Activated gamma-delta T cell treated with Interleukin-2 at 50 U/mL for 16 hours (primary cell): ENCODE measurements around the gene ATXN1.

Source experiments
- DNase-seq: peaks from one replicate; pipeline ENCODE4 v3.0.0-alpha.2; 2020

ATXN1 gene

DNA sequence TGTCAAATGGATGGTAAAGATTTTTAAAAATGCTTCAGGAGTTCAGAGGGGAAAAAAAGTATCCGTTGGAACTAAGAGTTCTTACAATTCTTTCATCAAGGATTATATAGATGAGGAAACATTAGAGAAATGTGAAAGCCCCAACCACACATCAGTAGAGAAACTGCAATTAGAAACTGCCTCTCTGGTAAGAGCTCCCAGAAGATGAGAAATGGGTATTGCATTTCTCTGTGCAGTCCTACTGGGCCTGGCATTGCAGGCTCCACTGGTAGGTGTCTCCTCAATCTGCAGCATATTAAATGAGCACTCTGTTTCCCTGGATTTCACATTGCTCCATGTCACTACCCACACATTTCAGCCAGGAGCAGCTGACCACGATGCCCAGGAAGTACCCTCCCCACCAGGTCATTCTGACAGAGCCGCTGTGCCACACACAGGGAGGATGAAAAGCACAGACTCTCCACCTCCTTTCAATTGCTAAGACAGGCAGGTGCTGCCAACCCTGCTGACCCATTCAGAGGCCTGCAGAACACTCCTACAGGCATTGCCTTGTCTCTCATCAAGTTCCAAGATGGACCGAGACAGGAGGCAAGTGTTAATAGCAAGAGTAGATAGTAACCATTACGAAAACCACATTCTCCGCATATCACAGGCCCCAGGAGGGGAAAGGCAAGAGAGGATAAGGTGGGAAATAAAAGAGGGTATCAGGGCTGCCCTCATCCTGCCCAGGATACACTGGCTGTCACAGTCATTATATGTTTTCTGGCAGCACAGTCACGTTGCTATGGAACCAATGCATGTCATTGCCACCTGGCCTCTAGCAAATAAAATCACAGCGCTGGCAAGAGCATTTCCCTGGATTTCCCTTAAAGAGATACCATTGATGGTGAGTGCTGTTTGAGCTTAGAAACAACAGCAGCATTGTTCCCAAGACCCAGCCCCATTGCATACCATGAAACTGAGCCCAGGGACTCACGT is 241.7 kb downstream of the ATXN1 start:
- no peak for DNase-seq

DNA sequence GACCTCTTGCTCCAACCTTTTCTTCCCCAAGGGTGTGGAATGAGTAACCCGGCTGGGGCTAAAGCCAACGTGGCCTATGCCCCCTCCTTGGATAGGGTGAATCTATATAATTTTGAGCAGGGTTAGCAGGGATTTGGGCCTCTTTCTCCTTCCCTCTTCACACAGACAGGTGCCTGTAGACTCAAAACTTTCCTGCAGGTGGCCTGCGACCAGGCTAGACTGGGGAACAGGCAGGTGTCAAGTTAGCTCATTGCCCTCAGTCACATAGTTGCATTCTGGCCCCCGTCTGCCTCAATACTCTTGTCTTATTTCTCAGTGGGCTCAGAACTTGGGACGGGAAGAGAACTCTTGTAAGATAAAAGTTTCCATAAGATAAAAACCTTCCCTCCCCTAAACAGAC is 243.0 kb downstream of the ATXN1 start:
- DNase-seq = no peak

DNA sequence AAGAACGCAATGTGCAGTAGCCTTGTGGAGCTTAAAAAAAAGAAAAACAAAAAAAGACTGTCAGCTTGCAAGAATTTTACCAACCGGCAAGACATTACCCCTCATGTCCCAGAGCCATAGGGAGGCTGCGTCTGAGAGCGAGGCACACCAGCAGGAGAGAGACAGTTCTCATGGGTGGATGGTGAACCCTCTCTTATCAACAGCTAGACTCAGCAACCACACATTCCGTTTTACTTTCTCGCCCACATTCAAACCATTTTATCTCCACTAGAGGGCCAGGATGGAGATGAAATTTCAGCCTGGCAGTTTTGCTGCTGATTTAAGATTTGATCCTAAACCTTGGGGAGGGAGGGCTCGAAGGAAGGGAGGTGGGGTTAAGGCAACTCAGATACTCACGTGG is 247.0 kb downstream of the ATXN1 start:
- no peak for DNase-seq

DNA sequence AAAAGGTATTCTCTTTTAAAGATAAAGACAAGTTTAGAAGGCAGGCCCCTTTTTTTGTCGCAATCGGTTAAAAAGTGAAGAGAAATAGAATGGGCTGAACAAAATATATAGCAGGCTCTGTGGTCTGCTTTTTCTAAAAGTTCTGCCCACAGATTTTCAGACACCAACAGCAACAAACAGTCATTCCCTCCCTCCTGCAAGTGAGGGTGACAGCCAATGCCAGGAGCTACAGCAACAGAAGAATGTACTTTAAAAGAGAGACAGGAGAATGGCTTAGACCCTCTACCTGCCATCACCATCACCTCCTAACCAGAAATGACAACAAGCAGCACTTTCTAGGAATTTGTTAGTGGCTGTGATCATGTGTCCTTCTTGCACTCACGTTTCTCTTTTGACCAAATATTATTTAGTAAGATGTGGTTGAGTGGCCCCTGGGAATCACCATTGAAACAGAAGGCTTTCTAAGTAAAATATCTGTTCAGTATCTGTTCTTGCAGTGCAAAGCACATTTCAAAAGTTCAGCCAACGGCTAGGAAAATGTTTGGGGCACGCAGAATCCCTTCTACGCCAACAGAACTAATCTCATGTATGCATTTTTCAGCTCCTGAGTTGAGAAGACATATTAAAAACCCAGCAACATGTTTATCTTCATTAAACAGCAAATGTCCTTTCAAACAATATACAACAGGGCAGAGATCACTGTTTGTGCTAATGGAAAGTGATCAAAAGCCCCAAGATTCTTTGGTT is 248.5 kb downstream of the ATXN1 start:
- DNase-seq = no peak

DNA sequence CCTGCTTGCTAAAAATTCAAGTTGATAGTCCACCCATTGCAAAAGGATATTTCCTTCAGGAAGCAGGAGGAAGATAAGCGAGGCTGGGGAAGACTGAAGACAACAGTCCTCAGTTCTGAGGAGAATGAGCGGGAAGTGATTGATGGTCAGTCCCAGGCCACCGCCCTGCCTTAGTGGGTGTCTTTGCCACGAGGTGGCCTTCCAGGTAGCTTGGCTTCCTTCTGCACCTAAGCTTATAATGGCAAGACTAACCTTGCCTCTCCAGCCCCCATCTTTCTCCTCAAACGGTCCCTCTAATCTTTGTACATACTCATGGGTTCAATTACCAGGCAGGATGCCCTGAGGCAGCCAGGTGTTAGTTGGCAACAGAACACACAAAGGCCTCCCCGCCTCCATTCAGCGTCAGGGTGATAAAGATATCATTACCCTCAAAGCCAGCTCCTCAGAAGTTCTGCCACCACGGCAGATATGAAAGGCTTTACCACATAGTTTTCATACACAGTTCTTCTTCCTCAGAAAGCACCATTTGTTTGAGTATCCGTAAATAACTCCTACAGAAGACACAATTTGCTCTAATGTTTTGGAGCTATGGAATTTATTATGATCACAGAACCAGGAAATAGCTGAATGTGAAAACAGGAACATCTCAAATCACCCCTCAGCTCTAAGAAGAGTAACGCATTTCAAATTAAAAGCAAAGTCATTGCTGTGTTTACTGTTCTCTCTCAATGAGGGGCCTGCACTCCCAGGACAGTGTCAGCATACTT is 249.4 kb downstream of the ATXN1 start:
- peak; percentile 26 for DNase-seq

DNA sequence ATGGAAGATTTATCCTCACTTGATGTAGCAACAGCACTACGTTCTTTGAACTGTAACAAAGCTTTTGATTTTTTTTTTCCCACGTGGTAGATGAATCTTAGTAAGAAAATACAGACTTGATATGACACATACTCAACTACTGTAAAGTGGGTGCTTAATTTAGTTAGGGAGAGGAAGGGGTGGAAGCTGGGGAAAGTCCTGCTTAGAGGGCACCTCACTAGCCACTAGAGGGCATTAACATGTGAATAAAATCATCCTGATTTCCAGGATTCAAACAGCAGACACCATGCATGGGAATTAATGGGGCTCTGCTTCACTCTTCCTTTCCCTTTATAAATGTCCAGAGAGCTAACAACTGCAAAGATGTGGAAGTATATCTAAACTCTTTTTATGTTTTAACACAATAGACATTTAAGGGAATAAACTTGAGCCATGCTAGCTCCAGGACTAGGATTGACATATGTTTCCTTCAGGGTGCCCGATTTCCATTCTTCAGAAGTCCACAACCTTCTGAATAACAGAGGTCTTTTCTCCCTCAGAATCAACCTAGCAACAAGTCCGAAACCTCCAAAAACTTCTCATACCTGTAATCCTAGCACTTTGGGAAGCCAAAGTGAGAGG is 250.1 kb downstream of the ATXN1 start:
- DNase-seq = no peak

DNA sequence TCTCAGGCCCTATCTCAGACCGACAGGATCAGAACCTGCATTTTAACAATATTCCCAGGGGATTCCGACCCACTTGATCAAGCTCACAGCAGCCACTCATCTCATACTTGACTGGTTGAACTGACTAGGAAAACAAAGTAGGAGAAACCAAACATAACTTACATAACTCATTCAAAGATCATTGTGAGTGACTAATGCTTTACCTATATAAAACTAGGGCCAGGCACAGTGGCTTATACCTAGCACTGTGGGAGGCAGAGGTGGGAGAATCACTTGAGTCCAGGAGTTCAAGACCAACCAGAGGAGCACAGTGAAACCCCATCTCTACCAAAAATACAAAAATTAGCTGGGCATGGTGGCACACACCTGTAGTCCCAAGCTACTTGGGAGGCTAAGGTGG is 251.0 kb downstream of the ATXN1 start:
- DNase-seq = no peak

DNA sequence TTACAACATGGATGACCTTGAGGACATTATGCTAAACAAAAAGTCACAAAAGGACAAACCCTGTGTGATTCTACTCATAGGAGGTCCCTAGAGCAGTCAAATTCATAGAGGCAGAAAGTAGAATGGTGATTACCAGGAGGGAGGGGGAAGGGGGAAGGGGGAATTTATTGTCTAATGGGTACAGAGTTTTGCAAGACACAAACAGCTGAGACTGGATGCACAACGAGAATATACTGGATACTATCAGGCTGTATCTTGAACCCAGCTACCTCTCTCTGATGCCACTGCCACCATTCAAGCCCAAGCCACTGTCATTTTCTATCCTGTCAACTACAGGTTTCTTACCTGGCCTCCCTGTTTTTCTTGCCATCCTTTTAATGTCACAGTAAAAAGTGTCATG is 252.3 kb downstream of the ATXN1 start:
- no peak for DNase-seq

DNA sequence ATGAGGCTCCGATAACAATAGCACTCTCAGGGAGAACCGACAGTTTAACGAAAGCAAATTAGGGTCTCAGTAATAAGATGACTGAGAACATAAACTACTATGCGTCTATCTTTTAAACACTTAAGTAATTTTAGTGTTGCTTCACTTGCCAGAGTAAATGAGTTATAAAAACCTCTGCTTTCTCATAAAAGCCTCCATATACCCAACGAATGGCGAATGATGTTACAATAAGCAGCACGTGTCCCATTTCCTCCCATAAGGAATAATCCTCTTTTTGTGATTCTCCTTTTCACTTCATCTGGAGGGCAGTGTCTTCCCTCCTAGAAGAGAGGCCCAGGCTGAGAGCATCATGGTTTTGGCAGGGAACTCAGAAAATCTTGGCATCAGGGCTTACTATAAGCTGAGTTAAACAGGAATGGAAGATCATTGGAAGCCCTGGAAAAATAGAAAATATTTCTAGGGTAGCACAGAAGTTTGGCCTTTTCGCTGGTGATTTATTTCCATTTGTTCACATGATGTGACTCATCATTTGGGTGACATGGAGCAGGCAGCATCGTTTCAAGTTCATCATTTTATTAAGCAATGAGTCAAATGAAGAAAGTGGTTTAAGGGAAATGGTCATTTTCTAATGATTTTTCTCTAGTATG is 255.4 kb downstream of the ATXN1 start:
- DNase-seq = no peak

DNA sequence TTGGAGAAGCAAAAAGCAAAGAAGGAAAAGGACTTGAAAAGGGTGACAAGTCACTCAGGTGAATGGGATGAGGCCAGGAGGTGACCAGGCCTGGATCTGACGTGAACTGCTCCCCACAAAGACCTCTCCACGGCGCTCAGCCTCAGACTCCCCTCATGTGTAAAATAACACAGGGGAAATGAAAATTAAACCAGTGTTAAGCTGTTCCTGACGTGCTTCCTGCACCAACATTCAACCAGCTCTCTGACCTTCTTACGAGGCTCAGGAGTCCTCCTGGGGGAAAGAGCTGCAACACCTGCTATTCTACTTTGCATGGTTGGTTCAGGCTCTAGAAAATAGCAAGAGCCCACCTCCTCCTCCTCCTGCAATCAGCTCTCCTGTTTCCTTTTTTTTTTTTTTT is 256.7 kb downstream of the ATXN1 start:
- no peak for DNase-seq

DNA sequence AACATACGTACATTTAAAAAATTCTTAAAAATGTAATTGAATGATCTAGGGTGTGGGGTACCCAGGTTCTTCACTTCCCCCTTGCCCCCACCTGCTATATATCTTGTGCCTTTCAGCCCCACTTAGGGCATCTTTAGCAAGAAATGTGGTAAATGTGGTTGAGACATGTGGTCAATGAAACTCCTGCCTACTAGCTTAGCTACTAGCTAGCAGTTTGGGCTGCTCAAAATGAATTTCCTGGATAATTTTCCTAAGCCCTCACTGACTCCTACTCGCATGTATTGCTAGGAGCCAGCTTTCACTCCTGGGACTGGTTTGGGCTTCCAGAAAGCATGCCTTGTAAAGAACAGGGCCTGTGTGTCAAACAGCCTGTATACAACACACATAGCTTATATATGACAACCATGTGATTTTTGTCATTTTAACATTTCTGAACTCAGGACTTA is 257.3 kb downstream of the ATXN1 start:
- DNase-seq = no peak

DNA sequence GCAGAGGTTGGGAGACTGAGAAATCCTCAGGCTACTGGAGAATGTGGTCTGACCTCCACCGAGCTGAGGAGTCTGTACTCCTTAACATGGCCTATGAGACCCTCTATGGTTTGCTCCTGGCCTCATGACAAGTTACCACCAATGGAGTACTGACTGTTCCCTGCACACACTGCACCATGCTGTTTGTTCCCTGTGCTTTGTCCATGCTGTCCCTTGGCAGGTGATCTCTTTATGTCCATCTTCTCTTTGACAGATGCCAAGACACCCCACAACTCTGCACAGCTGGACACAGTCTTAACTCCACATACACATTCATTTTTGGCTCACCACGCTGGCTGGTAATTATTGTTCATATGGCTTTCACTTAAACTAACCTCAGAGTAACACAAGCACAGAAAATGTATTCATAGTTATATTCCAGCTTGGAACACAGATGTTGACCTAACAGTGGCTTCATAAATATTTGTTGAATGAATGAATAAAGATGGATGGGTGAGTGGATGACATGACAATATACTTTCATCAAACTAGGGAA is 258.0 kb downstream of the ATXN1 start:
- DNase-seq = no peak

DNA sequence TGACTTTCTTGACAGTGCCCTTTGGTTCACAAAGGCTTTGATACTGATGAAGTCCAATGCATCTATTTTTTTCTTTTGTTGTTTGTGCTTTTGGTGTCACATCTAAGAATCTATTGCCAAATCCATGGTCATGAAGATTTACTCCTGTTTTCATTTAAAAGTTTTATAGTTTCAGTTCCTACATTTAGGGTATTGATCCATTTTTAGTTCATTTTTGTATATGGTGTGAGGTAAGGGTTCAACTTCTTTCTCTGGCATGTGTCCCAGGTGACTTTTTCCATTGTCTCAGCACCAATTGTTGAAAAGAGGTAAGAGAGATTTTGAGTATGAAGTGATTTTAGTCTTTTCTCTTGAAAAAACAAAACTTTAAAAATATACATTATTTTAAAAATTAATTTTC is 262.3 kb downstream of the ATXN1 start:
- no peak for DNase-seq

DNA sequence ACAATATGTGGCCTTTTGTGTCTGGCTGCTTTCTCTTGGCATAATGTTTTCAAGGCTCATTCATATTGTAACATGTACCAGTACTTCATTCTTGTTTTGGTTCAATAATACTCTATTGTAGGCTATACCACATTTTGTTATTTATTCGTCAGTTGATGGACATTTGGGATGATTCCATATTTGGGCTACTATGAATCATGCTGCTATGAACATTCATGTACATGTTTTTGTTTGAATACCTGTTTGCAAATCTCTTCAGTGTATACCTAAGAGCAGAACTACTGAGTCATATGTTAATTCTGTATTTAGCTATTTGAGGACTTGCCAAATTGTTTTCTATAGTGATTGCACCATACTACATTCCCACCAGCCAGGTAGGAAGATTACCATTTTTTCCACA is 263.0 kb downstream of the ATXN1 start:
- no peak for DNase-seq

DNA sequence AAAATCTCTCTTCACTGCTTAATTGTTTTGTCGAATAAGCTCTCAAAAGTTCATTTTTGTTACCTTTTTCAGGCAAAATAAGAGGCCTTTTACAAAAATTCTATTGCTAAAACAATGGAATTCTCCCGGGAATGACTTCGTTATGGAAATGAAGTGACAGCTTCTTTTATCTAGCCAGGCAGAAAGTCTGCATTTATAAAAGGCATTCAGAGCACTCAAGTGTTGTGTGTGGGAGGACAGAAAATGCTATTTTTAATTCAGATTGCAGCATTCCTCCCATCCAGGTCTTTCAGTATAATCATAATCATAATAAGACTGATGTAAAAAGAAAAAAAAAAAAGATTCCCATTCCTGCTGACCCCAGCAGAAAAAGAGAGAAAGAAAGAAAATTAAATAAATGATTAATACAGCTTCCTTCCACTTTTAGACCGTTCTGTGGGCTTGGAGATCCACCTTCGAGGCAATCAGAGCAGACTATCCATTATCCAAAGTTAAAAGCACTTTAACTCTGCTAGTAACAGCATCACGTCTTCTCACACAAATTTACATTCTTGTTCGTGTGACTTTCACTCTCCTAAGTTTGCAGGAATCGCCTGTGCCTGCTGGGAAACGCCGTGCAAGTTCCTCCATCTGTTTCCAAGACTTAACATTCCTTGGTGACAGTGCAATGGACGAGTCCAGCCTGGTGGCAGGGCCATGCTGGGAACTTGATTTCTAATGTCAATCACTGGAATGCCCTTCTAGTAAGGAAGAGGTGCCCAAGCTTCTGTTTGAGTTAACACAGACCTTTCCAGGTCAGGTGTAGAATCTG is 264.1 kb downstream of the ATXN1 start:
- no peak for DNase-seq

DNA sequence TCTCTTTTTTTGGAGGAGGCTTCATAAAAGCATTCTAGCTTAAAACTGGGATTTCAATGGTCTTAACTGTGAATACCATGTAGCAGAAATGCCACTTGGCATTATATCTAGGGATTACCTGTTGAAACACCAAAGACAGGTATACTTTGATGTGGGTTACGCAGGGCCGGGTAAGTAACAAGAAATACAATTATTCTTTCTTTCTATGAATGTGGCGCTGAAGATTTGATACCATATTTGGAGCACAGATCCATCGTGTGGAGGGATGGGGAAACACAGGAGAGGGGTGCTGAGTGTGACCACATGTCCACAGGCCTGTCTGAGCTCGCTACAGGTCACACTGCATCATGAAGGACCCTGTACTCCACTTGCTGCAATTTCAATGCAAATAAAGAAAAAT is 265.1 kb downstream of the ATXN1 start:
- DNase-seq = no peak

DNA sequence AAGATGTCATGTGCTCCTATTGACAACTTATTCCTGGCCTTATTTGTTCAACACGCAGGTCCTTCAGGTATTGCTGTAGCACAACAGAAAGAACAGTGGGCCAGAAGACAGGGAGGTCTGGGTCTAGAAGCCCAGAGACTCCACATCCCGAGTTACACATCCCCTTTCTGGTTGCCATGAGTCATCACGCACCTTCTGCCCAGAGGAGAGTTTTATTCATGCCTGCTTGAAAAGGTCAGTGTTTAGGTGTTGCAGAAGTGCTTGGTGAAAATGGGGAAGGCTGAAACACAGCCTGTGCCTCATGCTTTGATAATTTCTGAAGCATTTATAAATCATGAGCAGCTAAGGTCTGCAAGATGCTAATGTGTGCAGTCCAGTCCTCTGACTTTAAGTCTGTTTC is 266.5 kb downstream of the ATXN1 start:
- DNase-seq = no peak

DNA sequence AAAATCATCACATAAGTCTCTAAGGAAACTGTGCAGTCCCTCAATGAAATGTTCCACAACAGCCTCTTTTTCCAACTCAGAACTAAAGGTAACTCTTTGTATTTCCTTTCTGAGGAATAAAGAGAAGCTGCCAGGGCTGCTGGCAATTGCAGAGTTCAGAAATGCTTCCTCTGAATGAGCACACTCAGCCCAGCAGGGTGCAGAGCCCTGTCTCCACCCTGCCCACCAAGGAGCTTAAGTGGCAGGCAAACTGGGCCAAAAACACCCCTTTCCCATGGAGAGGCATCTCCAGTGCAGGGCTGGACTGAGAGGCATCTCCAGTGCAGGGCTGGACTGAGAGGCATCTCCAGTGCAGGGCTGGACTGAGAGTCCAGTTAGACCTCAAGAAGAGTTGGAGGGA is 267.5 kb downstream of the ATXN1 start:
- no peak for DNase-seq

DNA sequence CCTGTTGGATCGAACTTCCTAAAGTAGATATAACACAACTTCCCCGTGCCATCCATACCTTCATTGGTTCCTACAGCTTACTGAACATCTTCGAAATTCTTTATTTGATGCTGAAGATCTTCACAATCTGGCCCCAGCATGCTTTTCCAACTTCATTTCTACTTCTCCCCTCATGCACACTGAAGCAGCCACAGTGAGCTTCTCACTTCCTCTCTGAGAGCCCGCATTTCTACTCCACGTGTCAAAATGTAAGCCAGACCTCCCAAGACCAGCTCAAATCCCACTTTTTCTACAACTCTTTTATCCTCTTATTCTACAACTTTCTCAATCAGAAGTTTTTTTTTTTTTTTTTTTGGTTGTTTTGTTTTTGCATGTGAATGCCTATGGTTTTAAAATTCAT is 268.1 kb downstream of the ATXN1 start:
- no peak for DNase-seq

DNA sequence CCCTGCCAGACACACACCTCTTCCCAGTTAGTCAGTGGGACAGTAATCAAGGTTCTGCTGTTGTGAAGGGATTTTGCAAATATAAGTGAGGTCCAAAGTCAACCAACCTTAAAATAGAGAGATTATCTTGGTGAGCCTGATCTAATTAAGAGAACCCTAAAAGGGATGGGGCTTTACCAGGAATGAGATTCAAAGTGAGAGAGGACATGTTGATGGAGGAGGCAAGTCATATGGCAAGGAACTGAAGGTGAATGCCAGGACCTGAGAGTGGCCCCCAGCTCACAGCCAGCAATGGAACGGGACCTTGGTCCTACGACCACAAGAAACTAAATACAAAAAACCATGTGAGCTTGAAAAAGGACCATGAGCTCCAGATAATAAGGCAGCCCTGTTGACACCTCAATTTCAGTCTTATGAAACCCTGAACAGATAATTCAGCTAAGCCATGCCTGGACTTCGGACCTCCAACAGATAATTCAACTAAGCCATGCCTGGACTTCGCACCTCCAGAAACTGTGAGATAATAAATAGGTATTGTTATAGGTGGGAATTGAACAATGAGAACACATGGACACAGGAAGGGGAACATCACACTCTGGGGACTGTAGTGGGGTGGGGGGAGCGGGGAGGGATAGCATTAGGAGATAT is 269.5 kb downstream of the ATXN1 start:
- DNase-seq = no peak

DNA sequence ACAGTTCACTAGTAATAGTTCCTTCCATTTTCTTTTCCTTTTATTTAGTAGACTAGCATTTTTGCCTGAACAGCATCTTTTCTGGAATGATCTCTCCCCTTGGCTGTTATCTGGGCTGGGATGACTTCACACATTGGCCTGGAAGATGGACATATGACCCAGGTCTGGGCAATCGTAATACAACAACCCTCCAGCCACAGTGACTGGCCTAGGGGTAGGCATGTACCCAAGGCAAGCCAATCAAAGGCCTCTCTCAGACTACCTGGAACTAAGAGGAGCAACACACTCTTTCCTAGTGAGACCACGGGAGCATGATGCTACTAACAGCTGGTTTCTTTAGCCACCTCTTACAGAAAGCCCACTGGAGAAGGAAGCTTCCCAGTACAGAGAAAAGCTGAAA is 270.6 kb downstream of the ATXN1 start:
- no peak for DNase-seq
